HG02970 (cell line): ENCODE measurements around the gene CRIP1.

Experiments used
- ATAC-seq: cut with Tn5 transposase; IDR thresholded peaks from one replicate; pipeline ENCODE4 v1.9.1; 2021; ENCODE audit warnings: mild to moderate bottlenecking, moderate library complexity, moderate number of reproducible peaks; ENCODE audit not compliant: unreplicated experiment, low FRiP score

The CRIP1 gene

GRCh38 chr14:105469456-105470349 is 17.0 kb upstream of the CRIP1 start:
- ATAC-seq, result no peak

- ATAC-seq, result no peak
Observed at GRCh38 chr14:105470350-105471296, 16.1 kb upstream of the CRIP1 start.

- no peak for ATAC-seq
Observed at GRCh38 chr14:105471297-105471821, 15.3 kb upstream of the CRIP1 start.

DNA sequence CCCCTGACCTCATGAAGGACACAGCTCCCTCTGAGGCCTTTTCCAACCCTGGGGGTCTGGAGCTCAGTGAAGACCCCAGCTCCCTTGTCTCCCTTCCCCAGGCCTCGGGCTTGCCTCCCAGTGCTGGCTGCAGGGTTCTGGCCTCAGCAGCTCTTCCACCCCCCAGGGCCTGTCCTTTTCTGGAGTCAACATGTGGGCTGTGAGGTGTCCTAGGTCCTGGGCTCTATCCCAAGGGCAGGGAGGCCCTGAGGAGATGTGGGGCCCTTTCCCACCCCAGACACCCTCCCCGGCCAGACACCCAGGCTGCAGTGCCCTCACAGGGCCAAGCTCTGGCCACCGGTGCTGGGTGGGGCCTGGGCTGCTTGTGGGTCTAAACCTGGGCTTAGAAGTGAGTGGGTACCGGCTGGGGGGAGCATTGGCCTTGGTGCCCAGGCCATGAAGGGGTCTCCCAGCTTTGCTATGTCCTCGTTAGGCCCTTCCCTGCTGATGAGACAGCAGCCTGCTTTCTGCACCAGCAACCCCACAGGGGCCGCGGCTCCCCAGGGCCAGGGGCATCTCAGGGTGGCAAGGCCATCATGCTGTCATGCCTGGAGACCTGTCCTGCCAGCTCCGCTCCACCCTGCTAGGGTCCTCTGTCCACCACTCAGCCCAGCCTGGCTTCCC is 14.7 kb upstream of the CRIP1 start:
- no peak for ATAC-seq

DNA sequence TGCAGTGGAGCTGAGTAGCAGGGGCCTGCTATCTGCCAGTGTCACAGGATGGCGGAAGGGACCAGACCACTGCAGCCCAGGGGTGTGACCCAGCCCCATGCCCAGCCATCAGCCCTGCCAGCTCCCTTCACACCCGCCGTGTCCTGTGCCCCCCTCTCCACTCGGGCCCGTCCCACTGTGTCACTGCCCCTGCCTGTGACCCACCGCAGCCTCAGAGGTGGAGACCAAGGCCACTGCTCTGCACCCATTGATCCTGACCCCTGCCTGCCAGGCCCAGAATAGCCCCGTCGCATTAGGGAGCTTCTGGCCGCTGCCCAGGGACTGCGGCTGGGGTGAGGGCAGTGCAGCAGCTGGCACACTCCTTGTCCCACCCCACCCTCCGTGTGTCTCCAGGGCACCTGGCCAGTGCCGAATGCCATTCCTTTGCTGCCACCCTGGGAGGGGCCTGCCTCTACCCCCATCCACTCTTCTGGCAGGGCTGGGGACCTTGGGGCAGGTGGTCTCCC is 14.1 kb upstream of the CRIP1 start:
- no peak for ATAC-seq

- ATAC-seq, result no peak
Observed at GRCh38 chr14:105473033-105473676, 13.5 kb upstream of the CRIP1 start.

DNA sequence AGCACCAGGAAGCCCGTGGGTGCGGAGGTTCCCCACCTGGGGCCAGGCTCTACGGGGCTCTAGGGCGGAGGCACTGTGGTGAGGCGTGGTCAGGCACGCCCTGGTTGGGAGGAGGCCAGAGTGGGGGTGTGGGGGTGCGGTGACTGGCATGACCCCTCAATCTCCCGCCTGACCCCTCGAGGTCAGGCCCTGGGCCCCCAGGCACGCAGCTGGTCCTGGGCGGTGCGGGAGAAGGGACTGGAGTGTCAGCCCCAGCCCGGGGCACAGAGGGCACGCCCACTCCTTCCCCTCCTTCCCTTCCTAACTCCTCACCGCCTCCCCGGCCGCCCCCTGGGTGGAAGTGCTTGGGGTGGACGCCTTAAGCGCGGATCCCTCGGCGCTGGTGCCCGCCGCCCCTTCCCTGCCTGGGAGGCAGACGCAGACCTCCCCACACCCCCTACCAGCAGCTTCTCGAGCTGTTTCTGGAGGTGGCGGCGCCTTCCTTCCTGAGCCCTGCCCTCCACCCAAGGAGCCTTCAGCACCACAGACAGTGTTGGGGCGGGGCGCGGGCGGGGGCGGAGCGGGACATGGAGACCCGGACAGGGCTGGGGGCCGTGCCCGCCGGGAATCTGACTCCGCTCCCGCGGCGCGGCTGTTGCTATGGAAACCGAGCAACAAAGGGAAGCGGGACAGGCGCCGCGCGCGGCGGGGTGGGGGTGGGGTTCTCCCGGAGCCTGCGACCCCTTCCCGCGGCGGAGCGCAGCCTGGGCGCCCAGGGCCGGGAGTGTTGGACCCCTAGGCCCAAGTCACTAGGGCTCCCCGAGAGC is 12.8 kb upstream of the CRIP1 start:
- no peak for ATAC-seq

DNA sequence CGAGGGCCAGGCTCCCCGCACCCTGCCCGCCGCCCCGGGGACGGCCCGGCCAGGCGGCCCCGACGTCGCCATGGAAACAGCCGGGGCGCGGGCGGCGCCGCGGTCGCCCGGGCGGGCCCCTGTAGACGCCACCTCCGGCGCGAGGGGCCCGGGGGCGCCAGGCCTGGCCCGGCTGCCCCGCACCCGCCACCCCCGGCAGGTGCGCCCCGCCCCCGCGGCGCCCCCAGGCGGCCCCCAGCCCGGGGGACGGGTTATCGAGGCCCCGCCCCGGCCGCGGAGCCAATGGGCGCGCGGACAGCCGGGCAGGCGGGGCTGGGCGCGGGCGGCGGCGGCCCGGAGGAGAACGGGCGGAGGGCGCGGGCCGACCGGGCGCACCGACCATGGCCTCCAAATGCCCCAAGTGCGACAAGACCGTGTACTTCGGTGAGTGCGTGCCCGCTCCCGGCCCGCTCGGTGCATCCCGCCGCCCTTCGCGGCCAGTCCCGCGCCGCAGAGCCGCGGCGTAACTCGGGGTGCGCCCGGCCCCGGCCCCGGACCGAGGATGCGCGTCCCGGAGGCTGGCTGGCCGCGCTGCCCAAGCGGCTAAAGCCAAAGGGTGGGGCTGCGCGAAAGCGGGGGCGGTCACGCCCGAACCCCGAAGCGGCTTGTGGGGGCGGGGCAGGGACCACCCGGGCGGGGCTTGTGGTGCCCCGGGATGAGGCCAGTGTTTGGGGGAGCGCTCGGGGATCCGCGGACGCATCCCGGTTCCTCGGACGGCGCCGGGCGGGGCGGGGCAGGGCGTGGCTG is 12.0 kb upstream of the CRIP1 start, which contains the start of gene CRIP2:
CRIP2 (plus strand) TSS at position 339 of the 786 bp plus-strand sequence; CDS start at position 381, 42 bp downstream.
- ATAC-seq, result no peak

DNA sequence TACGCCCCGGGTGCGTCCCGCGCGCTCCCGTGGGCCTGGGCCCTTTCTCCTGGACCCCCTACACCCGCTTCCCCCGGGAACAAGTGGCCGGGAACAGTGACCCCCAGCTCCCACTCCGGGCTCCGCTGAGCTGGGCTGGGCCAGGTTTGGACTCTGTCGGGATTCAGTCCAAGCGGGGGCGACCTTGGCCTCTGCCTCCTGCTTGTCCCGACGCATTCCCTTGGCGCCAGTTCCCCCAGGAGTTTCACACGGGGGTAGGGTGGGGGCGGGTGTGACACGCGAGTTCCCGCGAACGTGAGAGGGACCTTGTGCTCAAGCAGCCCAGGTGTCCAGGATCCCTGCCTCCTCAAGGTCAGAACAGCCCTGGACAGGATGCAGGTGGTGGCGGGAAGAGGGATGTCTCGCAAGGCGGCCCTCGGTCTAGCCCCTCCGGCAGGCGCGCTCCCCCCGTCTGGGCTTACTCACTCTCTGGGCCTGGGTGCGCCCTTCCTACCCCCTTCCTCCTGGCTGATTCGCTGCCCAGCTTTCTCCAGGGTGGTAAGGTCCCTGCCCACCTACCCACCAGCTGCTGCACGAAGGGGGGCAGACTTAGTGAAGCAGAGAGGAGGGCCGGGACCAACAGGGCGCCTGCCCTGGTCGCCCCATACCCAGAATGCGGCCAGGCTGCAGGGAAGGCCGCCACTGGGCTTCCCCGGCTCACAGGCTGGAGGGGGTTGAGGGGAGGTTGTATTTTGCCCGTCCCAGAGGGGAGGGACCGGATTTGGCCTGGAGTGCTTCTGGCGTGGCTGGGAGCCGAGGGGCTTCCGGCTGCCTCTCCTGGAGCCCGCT is 11.2 kb upstream of the CRIP1 start:
- ATAC-seq, result no peak

GRCh38 chr14:105476097-105476830 is 10.4 kb upstream of the CRIP1 start:
- no peak for ATAC-seq

DNA sequence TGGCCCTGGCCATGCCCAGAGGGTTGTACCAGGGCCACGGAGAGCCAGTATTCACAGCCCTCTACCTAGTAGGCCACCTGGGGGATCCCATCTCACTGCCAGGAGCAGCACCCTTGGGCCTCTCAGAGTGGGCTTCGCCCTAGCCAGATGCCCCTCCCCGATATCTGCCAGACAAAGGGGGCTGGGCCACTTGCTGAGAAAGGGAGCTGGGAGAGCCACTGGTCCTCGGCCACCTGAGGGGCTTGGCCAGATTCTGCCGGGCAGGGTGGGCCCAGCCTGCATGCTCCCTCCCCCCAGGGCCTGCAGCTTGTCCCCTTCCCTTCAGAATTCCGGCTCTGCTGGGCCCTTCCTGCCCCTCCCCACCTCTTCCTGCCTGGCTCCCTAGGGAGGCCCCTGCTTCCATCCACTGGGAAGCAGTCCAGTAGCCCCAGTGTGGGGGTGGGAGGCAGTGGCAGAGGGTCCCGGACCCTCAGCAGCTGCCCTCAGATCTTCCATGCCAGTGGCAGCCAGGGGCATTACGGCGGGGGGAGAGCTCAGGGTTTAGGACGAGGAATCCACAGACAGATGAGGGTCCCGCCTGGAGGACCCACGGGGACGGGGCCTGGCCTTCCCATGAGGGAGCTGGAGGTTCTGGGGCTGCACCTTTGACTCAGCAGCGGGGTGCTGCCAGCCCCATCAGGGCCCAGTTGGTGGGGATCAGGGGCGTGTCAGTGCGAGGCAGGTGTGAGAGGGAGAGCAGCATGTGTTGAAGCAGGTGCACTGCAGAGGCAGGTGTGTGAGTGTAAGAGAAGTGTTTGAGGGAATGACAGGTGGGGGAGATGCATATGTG is 9.6 kb upstream of the CRIP1 start:
- no peak for ATAC-seq

GRCh38 chr14:105477660-105478397 is 8.9 kb upstream of the CRIP1 start:
- no peak for ATAC-seq

GRCh38 chr14:105478398-105479251 is 8.1 kb upstream of the CRIP1 start:
- ATAC-seq, result no peak
